K562 (cell line): ENCODE data around the gene SLC34A3. TPM values are rescaled to one million over a fixed set of nuclear protein-coding genes. Genes with fewer than 3 reads are reported as not detected.
A peak's percentile ranks its signal among the peaks of the same experiment; 100 is the strongest.

Experiments
- ATAC-seq: fragments of 200-7000 bp; cut with Tn5 transposase; 3 replicates; pipeline ENCODE4 v1.9.1; 2020; ENCODE audit warnings: moderate library complexity
- BruUV-seq: library from RNA; stranded (reverse); fragments of 400-500 nt; replicated peaks from 2 replicates; lab custom pipeline; 2021; lab: Mats Ljungman, UMichigan
- CTCF ChIA-PET: fragments of 300-600 bp; formaldehyde crosslinking; extraction: SDS; loops from one replicate; lab custom pipeline; 2021; ENCODE audit warnings: low intra/inter-chr PET ratio; lab: Yijun Ruan, JAX
- POLR2A ChIA-PET: fragments of 300-600, 350-650 bp; sonication (Branson Sonifier 250); formaldehyde crosslinking; extraction: SDS; loops from one replicate; lab custom pipeline; 2021; ENCODE audit warnings: antibody characterized with exemption, inconsistent platforms; lab: Yijun Ruan, JAX
- DNase-seq, 4 experiments: peaks; one replicate each; pipeline versions ENCODE4 v3.0.0 to v3.0.0-alpha.2; 2011 to 2018; ENCODE audit warnings: low spot score in 3 of 4, mixed read lengths in 3 of 4; ENCODE audit errors: extremely low read depth in 1 of 4
- FAIRE-seq: peaks from 2 replicates; lab custom pipeline; 2011; peaks lifted over from hg19 to GRCh38; lab: Jason Lieb, UNC
- H2AFZ ChIP-seq: 2 replicates; pipeline ENCODE4 v1.6.0; 2011; ENCODE audit warnings: low read depth, low read length, control low read depth, inconsistent platforms
- H3K27ac ChIP-seq: fragments of 200-600 bp; 3 replicates; pipeline ENCODE4 v1.8.0; 2011; ENCODE audit warnings: low read depth, mild to moderate bottlenecking, control low read depth, inconsistent platforms, low read length, moderate library complexity, mixed read lengths; ENCODE audit errors: extremely low read depth
- H3K27me3 ChIP-seq, 2 experiments: fragments of 300-600 bp in 1 of 2; 2 replicates in 1 of 2; 3 replicates in 1 of 2; pipeline versions ENCODE4 v1.6.0 to v1.8.0; 2011; ENCODE audit warnings: inconsistent platforms in 2 of 2, low read length in 2 of 2, mild to moderate bottlenecking in 1 of 2, mixed read lengths in 1 of 2, moderate library complexity in 1 of 2; ENCODE audit not compliant: control insufficient read depth in 2 of 2, insufficient read depth in 2 of 2
- H3K36me3 ChIP-seq: fragments of 300-600 bp; 3 replicates; pipeline ENCODE4 v1.8.0; 2011; ENCODE audit warnings: mild to moderate bottlenecking, low read length, inconsistent platforms; ENCODE audit not compliant: control insufficient read depth, insufficient read depth
- H3K4me1 ChIP-seq, 2 experiments: fragments of 200-600 bp in 1 of 2; replicated peaks in 1 of 2; 2 replicates in 1 of 2; 3 replicates in 1 of 2; pipeline versions ENCODE4 v1.5.1 to v1.8.0; 2011; ENCODE audit warnings: inconsistent platforms in 2 of 2, low read length in 2 of 2, mild to moderate bottlenecking in 1 of 2, mixed read lengths in 1 of 2, moderate library complexity in 1 of 2; ENCODE audit not compliant: control insufficient read depth in 2 of 2, insufficient read depth in 2 of 2
- H3K4me2 ChIP-seq: 2 replicates; pipeline ENCODE4 v1.6.1; 2011; ENCODE audit warnings: low read length, control low read depth, inconsistent platforms, mixed read lengths; ENCODE audit not compliant: insufficient read depth
- H3K4me3 ChIP-seq: fragments of 200-600 bp; sonication (generic), shearing (Covaris generic); 2 replicates; pipeline ENCODE4 v1.5.1; 2016; ENCODE audit warnings: control low read depth, inconsistent platforms
- H3K79me2 ChIP-seq: fragments of 200-600 bp; 3 replicates; pipeline ENCODE4 v1.8.0; 2011; ENCODE audit warnings: low read length, inconsistent platforms; ENCODE audit not compliant: control insufficient read depth, insufficient read depth
- H3K9ac ChIP-seq, 2 experiments: 2 replicates each; pipeline versions ENCODE4 v1.6.0 to v1.6.1; 2011; ENCODE audit warnings: low read depth in 2 of 2, low read length in 2 of 2, control low read depth in 1 of 2, inconsistent platforms in 1 of 2, mild to moderate bottlenecking in 1 of 2, mixed read lengths in 1 of 2; ENCODE audit not compliant: insufficient read depth in 1 of 2
- H3K9me1 ChIP-seq: one replicate; pipeline ENCODE4 v1.6.0; 2011; ENCODE audit warnings: inconsistent platforms, mild to moderate bottlenecking, low read length, moderate library complexity; ENCODE audit not compliant: control insufficient read depth, insufficient read depth
- H3K9me3 ChIP-seq: replicated peaks from 2 replicates; pipeline ENCODE4 v1.5.1; 2011; ENCODE audit warnings: low read depth, low read length, inconsistent platforms; ENCODE audit not compliant: control insufficient read depth, insufficient read depth
- H4K20me1 ChIP-seq: replicated peaks from 2 replicates; pipeline ENCODE4 v1.6.1; 2011; ENCODE audit warnings: low read length, inconsistent platforms, mixed read lengths; ENCODE audit not compliant: control insufficient read depth, insufficient read depth
- ESRRB ChIP-seq: fragments of 250-450 bp; sonication (Bioruptor Pico); IDR thresholded peaks from 2 replicates; pipeline ENCODE4 v1.5.0; 2020; ENCODE audit warnings: mild to moderate bottlenecking, moderate library complexity, borderline replicate concordance
- JUN ChIP-seq, 2 experiments: sonication (generic) in 1 of 2; formaldehyde crosslinking in 1 of 2; IDR thresholded peaks; 2 replicates each; pipeline versions ENCODE4 v1.6.1 to v1.8.0; 2012 to 2022; ENCODE audit warnings: borderline replicate concordance in 2 of 2, mild to moderate bottlenecking in 2 of 2, improper control_type of control experiment in 1 of 2, low read depth in 1 of 2, low read length in 1 of 2, missing genetic modification reagents in 1 of 2
- OTX1 ChIP-seq: fragments of 450-650 bp; formaldehyde crosslinking; IDR thresholded peaks from 2 replicates; pipeline ENCODE4 v1.4.0; 2022; ENCODE audit warnings: mild to moderate bottlenecking
- PHB ChIP-seq: fragments of 250-450 bp; sonication (Bioruptor Pico); IDR thresholded peaks from 2 replicates; pipeline ENCODE4 v1.5.0; 2021
- POLR2A ChIP-seq: fragments of 450-650 bp; conservative IDR thresholded peaks from 2 replicates; pipeline ENCODE4 v1.6.1; 2016
- POLR2AphosphoS2 ChIP-seq: IDR thresholded peaks from 2 replicates; pipeline ENCODE4 v1.6.1; 2012; ENCODE audit warnings: low read length, improper control_type of control experiment
- POLR2AphosphoS5 ChIP-seq: IDR thresholded peaks from 2 replicates; pipeline ENCODE4 v1.6.1; 2011; ENCODE audit warnings: mild to moderate bottlenecking, low read depth, low read length, moderate library complexity; ENCODE audit not compliant: control insufficient read depth, insufficient read depth
- POLR2G ChIP-seq: fragments of 200-400 bp; formaldehyde crosslinking; IDR thresholded peaks from 2 replicates; pipeline ENCODE4 v1.6.1; 2017; ENCODE audit warnings: low read depth, mild to moderate bottlenecking, antibody characterized with exemption, low read length, moderate library complexity
- RBM22 ChIP-seq: fragments of 200-400 bp; formaldehyde crosslinking; IDR thresholded peaks from 2 replicates; pipeline ENCODE4 v1.6.1; 2018; ENCODE audit warnings: low read length, low read depth; ENCODE audit not compliant: poor library complexity, severe bottlenecking
- SMAD3 ChIP-seq: fragments of 450-650 bp; formaldehyde crosslinking; conservative IDR thresholded peaks from 2 replicates; pipeline ENCODE4 v1.4.0; 2020; ENCODE audit warnings: mild to moderate bottlenecking
- TAF7 ChIP-seq: fragments of 450-650 bp; IDR thresholded peaks from 2 replicates; pipeline ENCODE4 v1.6.1; 2016; ENCODE audit warnings: missing genetic modification characterization, missing compliant biosample characterization
- TEAD4 ChIP-seq, 2 experiments: sonication (generic) in 1 of 2; formaldehyde crosslinking in 1 of 2; IDR thresholded peaks; 2 replicates each; pipeline versions ENCODE4 v1.6.1 to v1.8.0; 2012 to 2022; ENCODE audit warnings: borderline replicate concordance in 1 of 2, inconsistent platforms in 1 of 2, low read length in 1 of 2, mild to moderate bottlenecking in 1 of 2, missing genetic modification reagents in 1 of 2
- THRAP3 ChIP-seq: fragments of 450-650 bp; IDR thresholded peaks from 2 replicates; pipeline ENCODE4 v1.6.1; 2016; ENCODE audit warnings: mild to moderate bottlenecking, inconsistent platforms, borderline replicate concordance
- ZNF354B ChIP-seq: fragments of 250-450 bp; sonication (Bioruptor Pico); IDR thresholded peaks from 2 replicates; pipeline ENCODE4 v1.4.0; 2020
- ZNF41 ChIP-seq: fragments of 250-450 bp; sonication (Bioruptor Pico); conservative IDR thresholded peaks from 2 replicates; pipeline ENCODE4 v1.4.0; 2020; ENCODE audit warnings: mild to moderate bottlenecking
- WGBS: fragments of 100-300 bp; shearing (Covaris generic); methylation state at CpG from one replicate; pipeline ENCODE4 v1.1.6; 2016; ENCODE audit warnings: low coverage, mixed read lengths; ENCODE audit not compliant: insufficient coverage; ENCODE audit errors: missing lambda C conversion rate; 5-methylcytosine and 5-hydroxymethylcytosine counted together
- in situ Hi-C: fragments of 300-500 bp; cut with MboI; formaldehyde crosslinking; loops from 4 replicates; pipeline ENCODE4 v1.15.0; 2018; ENCODE audit warnings: inconsistent platforms, mixed read lengths
- intact Hi-C: fragments of 100-400 bp; cut with micrococcal nuclease; formaldehyde crosslinking; loops from 2 replicates; pipeline ENCODE4 v1.14.2; 2022
- polyA plus RNA-seq, 8 experiments: library from polyadenylated mRNA; depleted of rRNA in 4 of 8; stranded (reverse) in 5 of 8; unstranded in 3 of 8; fragments of >200 nt; fragmentation: Nextera tagmentation in 2 of 8; fragmentation: Illumina TruSeq in 1 of 8; extraction: Ambion mirVana in 2 of 8; extraction: Trizol in 1 of 8; gene quantifications; 2 replicates each; pipeline versions ENCODE4 v1.2.1 to v1.2.3, GENCODE V29; 2011 to 2014; ENCODE audit warnings: inconsistent platforms in 1 of 8, missing spikeins in 1 of 8
- total RNA-seq, 7 experiments: library from RNA; depleted of rRNA in 6 of 7; stranded (reverse); fragments of >200 nt in 6 of 7; fragmentation: Illumina TruSeq in 2 of 7; extraction: Trizol in 2 of 7; gene quantifications; 2 replicates each; pipeline versions ENCODE4 v1.2.1 to v1.2.3, GENCODE V29; 2011 to 2021; ENCODE audit warnings: low replicate concordance in 1 of 7
- TF ChIP-seq, protein P1 (sequence below): fragments of 450-650 bp; formaldehyde crosslinking; IDR thresholded peaks from 2 replicates; pipeline ENCODE4 v1.4.0; 2022; ENCODE audit warnings: missing genetic modification characterization
- TF ChIP-seq, protein P2 (sequence below): fragments of 250-450 bp; sonication (Bioruptor Pico); IDR thresholded peaks from 2 replicates; pipeline ENCODE4 v1.4.0; 2020; ENCODE audit warnings: borderline replicate concordance

SLC34A3 gene
- total and polyA plus RNA-seq, 9 of the 15 experiments (the other 6 are each of a cell fraction or from before 2014, with no cell fraction given) = not detected

DNA sequence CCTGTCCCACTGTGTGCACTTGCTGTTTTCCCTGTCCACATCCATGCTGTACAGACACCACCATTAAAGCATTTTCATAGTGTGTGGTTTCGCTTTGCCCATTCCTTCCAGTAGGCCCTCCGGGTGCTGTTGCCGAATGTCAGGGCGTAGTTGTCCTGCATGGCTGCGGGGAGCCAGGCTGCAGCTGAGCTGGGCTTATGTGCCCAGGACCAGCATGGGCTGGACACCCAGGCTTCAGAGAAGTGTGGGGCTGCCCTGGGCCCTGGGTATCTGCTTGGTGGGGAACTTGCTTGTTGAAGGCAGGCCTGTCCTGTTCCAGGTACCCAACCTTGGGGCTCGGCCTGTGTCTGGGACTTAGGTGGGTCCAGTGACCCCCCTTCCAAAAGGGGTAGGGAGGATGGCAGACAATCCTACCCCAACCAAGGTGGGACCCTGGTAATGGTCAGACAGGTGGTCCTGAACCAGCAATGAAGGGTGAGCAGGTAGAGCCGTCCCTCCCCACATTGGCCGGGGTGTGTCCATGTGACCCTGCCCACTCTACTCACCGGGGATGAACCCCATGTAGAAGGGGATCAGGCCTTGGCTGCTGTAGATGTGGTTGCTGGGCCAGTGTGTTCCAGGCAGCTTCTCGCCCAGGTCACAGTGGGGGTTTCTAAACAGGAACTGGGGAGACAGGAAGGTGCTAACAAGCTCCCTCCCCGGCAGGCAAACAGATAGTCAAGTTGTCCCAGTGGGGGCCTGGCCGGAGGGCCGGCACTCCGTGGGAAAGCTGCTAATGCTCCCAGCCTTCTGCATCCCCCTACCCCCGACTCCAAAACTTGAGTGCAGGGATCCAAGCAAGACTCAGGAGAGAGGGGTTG, 13.2 kb downstream of the SLC34A3 start:
- peak; percentile 8 for ATAC-seq
- Histone ChIP-seq H3K4me3 (no peak overlapping the region), H3K27ac (no peak overlapping the region; the same call in 2 of the 3 replicates), H3K36me3 (peaks cover 27% of the 10 kb centered on the region), H3K4me1 (peaks cover 21 to 79% of the 10 kb centered on the region in 2 experiments; a peak in 4 of 5 replicates), H3K9ac (peak overlapping the region; percentile 17 to 100; a peak in 3 of 4 replicates), H3K9me3 (no peaks in the 10 kb centered on the region), H3K9me1 (peaks cover 4% of the 10 kb centered on the region), H3K4me2 (peak overlapping the region; percentile 47), H4K20me1 (peaks cover 30% of the 10 kb centered on the region), H3K79me2 (peaks cover 47% of the 10 kb centered on the region), H3K27me3 (no peaks in the 10 kb centered on the region), H2AFZ (no peak overlapping the region)
- CTCF ChIA-PET = no interaction called here
- no TSS peak for BruUV-seq
- in situ Hi-C loops = loop anchor here (25.0 kb wide), 1 partner anchor 457 kb away; the partner anchor contains the start of genes CCDC183 and TMEM141
- intact Hi-C loops = loop anchor here (5.0 to 10.0 kb wide), 2 partner anchors 58 to 459 kb away; partner anchors contain the start of gene NRARP
- WGBS = 52% methylated on average over 15 of the region's 15 CpGs
- POLR2A ChIA-PET = interaction anchor here (0.6 to 6.5 kb wide), 17 partner anchors 10 to 483 kb away, joined by 3 to 221 read pairs (median 4); partner anchors contain the start of genes EXD3, NELFB, NOXA1 and STPG3
- FAIRE-seq = peak; percentile 70
- DNase-seq = peak in 1 of 4 experiments; percentile 41
- TF ChIP-seq TEAD4 (IDR thresholded peaks at IDR 0.05; ENCODE audit: low read length) = no peak; the same call in none of the 2 replicates
- 0 out of 2 replicates have a peak, but pooled peaks have one; percentile 54 for TF ChIP-seq TEAD4 (CRISPR knock-in tag; IDR thresholded peaks at IDR 0.05; ENCODE audit: borderline replicate concordance)
- peak; percentile 61; the same call in 1 of the 2 replicates for TF ChIP-seq PHB
- TF ChIP-seq SMAD3 = 0 out of 2 replicates have a peak, but pooled peaks have one; percentile 62
- TF ChIP-seq ESRRB (CRISPR knock-in tag) = 0 out of 2 replicates have a peak, but pooled peaks have one; percentile 4
- TF ChIP-seq ZNF354B (CRISPR knock-in tag) = 0 out of 2 replicates have a peak, but pooled peaks have one; percentile 14
- TF ChIP-seq TAF7 (tag) = no peak
- peak; percentile 89 for TF ChIP-seq POLR2A
- peak; percentile 73 for TF ChIP-seq RBM22
- peak; percentile 16; the same call in 1 of the 2 replicates for TF ChIP-seq THRAP3
- TF ChIP-seq OTX1 (CRISPR knock-in tag) = peak; percentile 74
- no peak for TF ChIP-seq JUN (IDR thresholded peaks at IDR 0.05; ENCODE audit: borderline replicate concordance, low read depth, low read length)
- TF ChIP-seq JUN (CRISPR knock-in tag; IDR thresholded peaks at IDR 0.05; ENCODE audit: borderline replicate concordance) = 0 out of 2 replicates have a peak, but pooled peaks have one; percentile 53
- 0 out of 2 replicates have a peak, but pooled peaks have one; percentile 14 for TF ChIP-seq ZNF41 (CRISPR knock-in tag)
- TF ChIP-seq POLR2AphosphoS5 = peak; percentile 66; the same call in 1 of the 2 replicates
- TF ChIP-seq, protein P1, sequence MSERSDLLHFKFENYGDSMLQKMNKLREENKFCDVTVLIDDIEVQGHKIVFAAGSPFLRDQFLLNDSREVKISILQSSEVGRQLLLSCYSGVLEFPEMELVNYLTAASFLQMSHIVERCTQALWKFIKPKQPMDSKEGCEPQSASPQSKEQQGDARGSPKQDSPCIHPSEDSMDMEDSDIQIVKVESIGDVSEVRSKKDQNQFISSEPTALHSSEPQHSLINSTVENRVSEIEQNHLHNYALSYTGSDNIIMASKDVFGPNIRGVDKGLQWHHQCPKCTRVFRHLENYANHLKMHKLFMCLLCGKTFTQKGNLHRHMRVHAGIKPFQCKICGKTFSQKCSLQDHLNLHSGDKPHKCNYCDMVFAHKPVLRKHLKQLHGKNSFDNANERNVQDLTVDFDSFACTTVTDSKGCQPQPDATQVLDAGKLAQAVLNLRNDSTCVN (CRISPR knock-in tag) = peak; percentile 89; the same call in 1 of the 2 replicates
- peak; percentile 70 for TF ChIP-seq POLR2G
- TF ChIP-seq, protein P2, sequence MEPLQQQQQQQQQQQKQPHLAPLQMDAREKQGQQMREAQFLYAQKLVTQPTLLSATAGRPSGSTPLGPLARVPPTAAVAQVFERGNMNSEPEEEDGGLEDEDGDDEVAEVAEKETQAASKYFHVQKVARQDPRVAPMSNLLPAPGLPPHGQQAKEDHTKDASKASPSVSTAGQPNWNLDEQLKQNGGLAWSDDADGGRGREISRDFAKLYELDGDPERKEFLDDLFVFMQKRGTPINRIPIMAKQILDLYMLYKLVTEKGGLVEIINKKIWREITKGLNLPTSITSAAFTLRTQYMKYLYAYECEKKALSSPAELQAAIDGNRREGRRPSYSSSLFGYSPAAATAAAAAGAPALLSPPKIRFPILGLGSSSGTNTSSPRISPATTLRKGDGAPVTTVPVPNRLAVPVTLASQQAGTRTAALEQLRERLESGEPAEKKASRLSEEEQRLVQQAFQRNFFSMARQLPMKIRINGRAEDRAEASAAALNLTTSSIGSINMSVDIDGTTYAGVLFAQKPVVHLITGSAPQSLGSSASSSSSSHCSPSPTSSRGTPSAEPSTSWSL (CRISPR knock-in tag) = no peak
- TF ChIP-seq POLR2AphosphoS2 = peak; percentile 96; the same call in 1 of the 2 replicates
